CD4-positive, alpha-beta T cell treated with Interleukin-17A for 4 hours (primary cell): ENCODE measurements around the gene GRIK4.

Source experiments
- DNase-seq: peaks from one replicate; pipeline ENCODE4 v3.0.0-alpha.2; 2020; ENCODE audit warnings: mixed read lengths

The GRIK4 gene

GRCh38 chr11:120551191-120551590 lies 39.6 kb downstream of the GRIK4 start:
- DNase-seq, result no peak

DNA sequence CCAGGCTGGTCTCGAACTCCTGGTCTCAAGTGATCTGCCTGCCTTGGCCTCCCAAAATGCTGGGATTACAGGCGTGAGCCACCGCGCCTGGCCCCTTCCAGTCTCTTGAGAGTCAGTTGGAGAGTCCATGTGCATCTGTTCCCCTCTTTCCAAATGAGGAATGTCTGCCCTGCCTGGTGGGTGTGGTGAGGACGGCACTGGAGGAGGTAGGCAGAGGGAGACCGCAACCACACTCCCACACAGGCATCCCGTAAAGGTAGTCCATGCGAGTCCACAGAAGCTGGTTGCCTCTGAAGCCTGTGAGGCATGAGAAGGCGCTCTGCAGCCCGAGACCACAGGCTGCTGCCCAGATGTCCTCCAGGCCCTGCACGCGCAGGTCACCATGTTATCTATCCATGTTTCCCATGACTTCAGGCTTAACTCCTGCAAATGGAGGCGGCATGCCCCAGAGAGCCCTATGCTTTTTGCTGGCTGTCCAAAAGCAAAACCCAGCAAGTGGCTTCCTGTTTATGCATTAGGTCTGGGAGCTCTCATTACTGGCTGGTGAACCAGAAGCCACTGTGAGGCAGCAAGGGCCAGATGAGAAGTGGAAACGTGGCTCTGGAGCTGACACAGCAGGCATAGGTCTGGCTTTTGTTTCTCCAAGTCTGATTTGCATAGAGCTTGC lies 43.4 kb downstream of the GRIK4 start:
- no peak for DNase-seq

DNA sequence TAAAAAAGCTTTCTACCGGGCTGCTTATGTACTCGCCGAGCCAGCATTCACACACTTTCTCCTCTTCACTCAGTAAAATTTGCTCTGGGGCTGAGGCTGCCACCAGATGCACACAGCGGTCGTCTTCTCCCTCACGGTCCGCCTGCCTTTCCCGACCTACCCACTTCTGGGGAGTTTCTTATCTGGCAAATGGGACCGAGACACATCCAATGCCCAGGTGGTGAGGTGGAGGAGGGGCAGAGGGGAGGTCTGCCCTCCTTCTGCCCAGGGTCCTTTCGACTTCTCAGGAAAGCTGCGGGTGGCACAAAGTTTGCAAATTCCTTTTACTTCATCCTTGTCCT lies 43.9 kb downstream of the GRIK4 start:
- DNase-seq, result no peak

DNA sequence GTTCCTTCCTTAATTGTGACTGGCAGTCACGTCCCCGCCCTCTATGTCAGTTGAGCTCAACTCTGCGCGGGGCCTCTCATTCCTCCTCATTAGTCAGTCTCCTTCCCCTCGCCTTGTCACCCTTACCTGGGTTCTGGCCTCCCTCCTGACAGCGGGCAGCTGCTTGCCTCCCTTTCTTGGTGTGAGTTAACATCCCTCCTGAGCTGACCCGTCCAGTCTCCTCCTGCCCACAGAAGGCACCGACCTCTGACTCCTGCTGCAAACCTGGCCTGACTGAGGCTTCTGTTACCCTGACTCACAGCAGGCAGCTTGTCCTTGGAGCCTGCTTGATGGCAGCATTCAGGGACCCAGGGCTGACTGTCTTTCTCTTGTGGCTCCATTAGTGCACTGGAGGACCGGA lies 45.2 kb downstream of the GRIK4 start:
- DNase-seq, result no peak

DNA sequence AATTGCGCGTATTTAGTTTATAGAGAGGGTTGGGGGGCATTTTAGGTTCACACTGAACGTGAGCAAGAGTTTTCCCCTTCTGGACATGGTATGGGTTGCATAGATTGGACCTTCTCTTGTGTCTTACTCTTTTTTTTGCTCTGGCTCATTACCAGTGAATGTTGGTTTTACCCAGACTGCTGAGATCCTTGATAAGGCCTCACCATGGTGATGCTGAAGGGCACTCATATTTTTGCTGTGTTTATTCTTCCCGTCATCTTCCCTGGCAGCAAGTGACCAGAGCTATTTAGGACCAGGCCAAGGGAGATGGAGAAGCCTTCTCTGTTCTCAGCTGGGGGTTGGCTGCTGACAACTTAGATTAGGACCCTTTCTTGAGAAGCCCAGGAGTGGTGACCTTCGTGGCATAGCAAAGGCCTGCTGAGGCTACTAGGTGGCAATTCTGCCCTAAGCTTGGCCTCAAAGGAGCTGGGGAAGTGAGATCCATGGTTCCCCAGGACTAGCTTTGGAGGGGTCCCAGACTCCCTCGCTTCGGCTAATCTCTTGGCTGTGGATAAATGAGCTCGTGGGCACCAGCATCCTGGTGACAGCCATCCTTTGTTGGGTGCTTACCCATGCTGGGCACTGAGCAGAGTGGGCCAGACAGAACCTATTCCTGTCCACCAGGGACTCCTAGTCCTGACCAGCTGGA lies 47.3 kb downstream of the GRIK4 start:
- DNase-seq, result no peak

DNA sequence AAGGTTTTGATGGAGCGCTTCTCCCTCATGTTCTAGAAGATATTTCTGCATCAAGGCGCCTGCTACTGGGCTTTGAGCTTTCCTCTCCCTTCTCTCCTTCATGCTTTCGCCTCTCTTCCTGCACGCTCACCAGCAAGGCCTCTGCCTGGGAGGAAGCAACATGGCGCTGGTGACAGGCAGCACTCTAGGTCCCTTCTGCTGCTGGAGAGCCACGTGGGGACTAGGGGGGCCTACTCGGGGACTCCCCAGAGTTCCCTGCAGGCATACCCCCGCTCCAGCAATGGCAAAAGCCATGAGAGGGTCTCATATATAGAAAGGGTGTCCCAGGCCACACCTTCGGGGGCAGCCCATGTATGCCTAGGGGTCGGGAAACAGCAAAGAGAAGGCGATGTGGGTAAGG lies 49.7 kb downstream of the GRIK4 start:
- DNase-seq, result no peak

DNA sequence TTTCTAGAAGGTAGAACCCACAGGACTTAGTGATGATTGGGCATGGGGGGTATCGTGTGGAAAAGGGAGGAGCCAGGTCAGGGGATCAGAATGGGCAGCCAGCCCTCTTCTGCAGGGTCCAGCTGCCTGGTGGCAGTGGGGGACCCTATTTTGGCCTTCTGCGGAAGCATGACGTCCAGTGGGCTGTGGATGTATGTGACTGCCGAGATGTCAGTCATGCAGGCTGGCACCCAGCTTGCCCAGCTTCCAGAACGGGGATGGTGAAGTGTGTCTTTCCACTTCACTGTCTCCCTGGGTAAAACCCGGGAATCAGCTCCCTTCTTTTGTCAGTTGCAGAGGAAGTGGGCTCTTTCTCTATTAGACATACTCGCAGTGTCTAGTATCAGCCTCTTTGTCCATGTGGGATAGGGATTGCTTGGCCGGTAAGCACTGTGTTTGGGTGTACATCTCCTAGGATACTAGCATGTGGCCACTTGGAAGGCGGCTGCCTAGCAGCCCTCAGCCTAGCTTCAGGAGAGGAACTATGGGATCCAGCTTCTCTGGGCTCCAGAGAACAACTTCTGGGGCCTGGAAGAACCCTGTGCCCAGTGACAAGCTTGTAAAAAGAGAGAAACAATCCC lies 51.4 kb downstream of the GRIK4 start:
- DNase-seq, result no peak

GRCh38 chr11:120563703-120564572 lies 52.4 kb downstream of the GRIK4 start:
- no peak for DNase-seq

DNA sequence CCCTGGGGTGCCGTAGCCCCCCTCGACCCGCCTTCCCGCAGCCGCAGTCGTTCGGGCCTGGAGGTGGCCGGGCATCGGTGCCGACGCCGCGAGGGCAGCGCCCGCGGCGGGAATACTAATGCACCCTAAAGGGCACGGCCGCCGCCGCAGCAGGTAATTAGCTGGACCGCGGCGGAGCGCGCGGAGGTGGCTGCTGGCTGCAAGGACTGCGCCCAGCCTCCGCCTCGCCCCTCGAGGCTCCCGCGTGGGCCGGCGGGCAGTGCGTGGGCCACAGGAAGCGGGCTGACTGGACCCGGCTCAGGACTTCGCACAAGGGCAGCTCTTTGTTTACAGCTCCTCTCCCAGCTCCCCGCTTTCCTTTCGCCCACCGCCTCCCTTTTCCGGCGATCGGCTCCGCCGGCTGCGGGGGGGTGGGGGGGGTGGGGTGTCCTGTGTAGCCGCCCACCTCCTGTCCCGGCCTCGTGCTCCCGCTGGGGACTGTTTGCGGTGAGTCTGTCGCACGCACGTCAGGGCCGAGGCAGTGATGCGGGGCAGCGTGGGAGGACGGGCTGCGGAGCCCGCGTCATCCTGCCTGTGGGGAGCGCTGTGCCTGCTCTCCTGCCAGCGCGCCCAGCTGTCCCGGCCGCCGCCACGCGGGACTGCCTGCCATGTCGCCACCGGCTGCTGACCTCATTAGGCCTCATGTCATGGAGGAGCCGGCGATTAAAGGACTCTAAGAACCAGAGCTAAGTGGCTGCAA lies 53.2 kb downstream of the GRIK4 start:
- DNase-seq, result no peak

- no peak for DNase-seq
These were observed 54.1 kb downstream of the GRIK4 start for GRCh38 chr11:120565466-120566155.

- no peak for DNase-seq
These were observed 54.6 kb downstream of the GRIK4 start for GRCh38 chr11:120566176-120566575.

- no peak for DNase-seq
These were observed 57.2 kb downstream of the GRIK4 start for GRCh38 chr11:120568572-120569307.

DNA sequence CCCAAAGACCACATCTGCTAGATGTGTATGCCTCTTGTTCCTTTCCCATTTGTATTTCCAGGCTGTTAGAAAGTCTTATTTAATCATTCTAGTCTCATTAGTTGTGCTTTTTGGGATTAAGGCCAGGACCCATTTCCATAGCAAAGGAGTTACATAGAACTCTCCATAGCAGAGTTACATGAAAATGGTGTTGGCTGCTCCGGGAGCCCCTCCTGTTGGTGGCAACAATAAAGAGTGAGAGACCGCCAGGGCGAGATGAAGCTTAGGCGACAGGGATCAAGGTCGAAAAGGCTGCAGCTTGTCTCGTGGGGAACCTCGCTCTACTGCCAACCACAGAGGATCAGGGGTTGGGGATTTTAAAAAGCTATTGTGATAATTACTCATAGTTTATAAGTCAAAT lies 58.3 kb downstream of the GRIK4 start:
- no peak for DNase-seq

DNA sequence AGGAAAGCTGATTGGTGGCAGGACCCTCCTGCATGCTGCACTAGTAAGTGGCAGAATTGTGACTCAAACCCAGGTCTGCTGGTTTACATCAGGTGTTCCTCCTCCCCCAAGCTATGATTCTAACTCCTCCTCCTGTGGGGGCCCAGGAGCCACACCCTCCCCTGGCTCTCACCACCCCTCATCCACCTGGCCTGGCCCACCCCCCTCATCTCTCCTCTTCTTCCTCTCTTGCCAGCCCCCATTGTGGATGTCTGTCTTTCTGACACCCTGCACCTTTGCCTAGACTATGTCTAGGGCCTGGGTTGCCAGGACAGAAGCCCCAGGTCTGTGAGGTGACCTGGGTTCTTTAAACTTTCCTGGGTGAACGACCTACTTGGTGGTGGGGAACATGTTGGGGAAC lies 59.9 kb downstream of the GRIK4 start:
- no peak for DNase-seq

- no peak for DNase-seq
These were observed 62.3 kb downstream of the GRIK4 start for GRCh38 chr11:120573756-120574354.

DNA sequence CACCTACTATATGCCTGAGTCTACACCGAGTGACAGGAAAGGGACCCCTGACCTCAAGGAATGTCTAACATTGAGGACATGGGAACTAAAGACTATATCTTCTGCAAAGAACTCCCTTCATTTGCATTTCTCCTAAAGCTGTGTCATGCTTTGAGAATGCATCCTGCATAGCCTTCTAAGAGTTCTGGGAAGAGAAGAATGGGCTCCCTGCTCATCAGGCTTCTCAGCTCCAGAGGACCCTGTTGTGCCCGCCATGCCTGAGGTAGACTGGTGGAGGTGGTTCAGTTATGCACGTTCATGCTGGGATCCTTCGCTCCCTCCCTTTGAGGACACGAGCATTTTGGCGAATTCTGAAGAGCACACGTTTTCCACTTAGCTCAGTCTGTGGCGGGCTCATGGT lies 63.3 kb downstream of the GRIK4 start:
- no peak for DNase-seq

GRCh38 chr11:120575461-120575860 lies 63.9 kb downstream of the GRIK4 start:
- no peak for DNase-seq

- DNase-seq, result no peak
These were observed 65.1 kb downstream of the GRIK4 start for GRCh38 chr11:120576606-120577005.

GRCh38 chr11:120577041-120577440 lies 65.5 kb downstream of the GRIK4 start:
- no peak for DNase-seq

DNA sequence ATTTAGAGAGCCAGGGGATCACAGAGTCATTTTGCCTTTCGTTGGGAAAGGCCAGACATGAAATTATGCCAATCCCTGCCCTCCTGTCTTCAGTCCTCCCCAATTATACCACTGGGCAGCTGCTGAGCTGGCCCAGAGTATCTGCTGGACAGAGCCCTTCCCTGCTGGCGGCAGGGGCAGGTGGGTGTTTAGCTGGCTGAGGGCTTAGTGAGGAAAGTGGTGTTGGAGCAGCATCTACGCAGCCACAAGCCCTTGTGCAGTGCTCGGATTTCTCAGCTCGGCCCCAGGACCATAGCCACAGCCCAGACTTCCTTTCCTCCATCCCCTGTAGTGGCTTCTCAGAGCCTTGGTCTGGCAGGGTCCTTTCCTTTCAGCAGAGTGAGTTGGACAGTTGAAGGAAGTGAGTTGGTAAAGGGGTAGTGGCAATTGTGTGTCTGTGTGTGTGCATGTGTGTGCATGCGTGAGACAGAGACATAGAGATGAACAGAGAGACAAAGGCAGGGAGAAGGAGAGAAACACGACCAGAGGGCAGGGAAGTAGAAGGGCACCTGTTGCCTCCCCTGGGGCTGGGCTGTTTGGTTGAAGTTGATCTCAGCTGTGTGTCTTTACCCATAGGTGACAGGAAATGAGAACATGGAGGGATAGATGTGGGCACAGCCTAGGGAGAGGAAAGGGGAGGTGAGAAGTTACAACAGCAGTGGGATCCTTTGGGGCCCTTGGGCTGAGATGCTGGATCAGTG lies 66.2 kb downstream of the GRIK4 start:
- no peak for DNase-seq
